LNCAP (cell line): ENCODE data around the gene THBD.

Experiments
- CTCF ChIP-seq: fragments of 450-650 bp; IDR thresholded peaks from 2 replicates; pipeline ENCODE4 v1.5.1; 2017; ENCODE audit warnings: mild to moderate bottlenecking

Gene THBD

GRCh38 chr20:23065266-23066201 is 16.1 kb upstream of the THBD start:
- no peak for TF ChIP-seq CTCF

- TF ChIP-seq CTCF = no peak
Observed at GRCh38 chr20:23063581-23063980, 14.1 kb upstream of the THBD start.

GRCh38 chr20:23063168-23063567 is 13.7 kb upstream of the THBD start:
- no peak for TF ChIP-seq CTCF

GRCh38 chr20:23062632-23063031 is 13.2 kb upstream of the THBD start:
- TF ChIP-seq CTCF = no peak

GRCh38 chr20:23061734-23062561 is 12.5 kb upstream of the THBD start:
- peak; percentile 52 for TF ChIP-seq CTCF

- no peak for TF ChIP-seq CTCF
Observed at GRCh38 chr20:23061262-23061661, 11.8 kb upstream of the THBD start.

GRCh38 chr20:23060629-23061028 is 11.2 kb upstream of the THBD start:
- TF ChIP-seq CTCF = no peak
